NCI-H146 (cell line): ENCODE results near the gene ATP10B.
A peak's percentile ranks its signal among the peaks of the same experiment; 100 is the strongest.

ENCODE experiments used
- DNase-seq: peaks from one replicate; lab custom pipeline; 2025; lab: John Stamatoyannopoulos, UW

The ATP10B gene

DNA sequence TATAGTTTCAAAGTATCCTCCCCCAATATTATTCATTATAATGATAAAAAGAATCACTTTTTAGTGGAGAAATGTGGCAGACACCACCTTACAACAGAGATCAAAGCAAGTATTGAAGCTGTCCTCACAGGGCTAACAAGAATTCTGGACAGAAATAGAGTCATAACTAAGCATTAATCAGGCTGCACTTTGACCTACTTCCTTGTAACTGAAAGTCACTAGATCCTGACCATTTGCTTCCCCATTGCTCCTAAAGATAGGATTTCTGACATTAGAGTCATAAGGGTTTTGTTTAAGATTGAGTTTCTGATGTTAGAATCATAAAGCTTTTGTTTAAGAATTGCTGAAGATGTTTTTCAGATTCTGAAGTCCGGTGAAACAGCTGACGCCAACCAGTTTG is 159.7 kb downstream of the ATP10B start:
- DNase-seq = no peak

DNA sequence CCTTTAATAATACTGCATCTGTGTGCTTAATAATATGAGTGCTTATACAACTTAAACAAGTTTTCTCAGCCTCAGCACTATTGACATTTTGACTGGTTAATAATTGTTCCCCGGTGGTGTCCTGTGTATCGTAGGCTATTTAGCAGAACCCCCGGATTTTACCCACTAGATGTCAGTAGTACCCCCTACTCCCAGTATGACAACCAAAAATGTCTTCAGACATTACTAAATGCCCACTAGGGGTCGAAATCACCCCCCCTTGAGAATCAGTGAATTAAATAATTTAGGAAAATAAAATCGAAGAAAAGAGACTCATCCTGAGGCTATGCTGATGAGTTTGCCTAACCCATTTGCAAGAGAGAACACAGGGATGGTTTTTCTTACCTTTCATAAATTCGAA is 166.3 kb downstream of the ATP10B start:
- peak; percentile 12 for DNase-seq

DNA sequence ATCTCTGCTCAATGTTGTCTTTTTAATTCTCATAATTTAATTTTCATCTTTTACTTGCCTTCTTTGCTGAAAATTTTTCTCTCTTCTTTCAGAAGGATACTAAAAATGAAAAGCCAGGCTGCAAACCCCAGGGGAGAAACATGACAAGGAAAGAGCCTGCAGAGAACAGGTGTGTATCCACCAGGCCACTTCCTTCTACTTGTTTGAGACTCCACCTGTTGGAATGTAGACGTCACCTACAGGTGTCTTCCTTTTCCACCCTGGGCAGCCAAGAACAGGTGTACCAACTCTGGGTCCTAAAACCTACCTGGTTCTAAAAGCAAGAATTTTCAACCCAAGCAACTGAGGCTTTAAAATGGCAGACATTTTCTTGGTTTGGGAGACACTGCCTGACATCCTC is 166.8 kb downstream of the ATP10B start:
- peak; percentile 70 for DNase-seq

DNA sequence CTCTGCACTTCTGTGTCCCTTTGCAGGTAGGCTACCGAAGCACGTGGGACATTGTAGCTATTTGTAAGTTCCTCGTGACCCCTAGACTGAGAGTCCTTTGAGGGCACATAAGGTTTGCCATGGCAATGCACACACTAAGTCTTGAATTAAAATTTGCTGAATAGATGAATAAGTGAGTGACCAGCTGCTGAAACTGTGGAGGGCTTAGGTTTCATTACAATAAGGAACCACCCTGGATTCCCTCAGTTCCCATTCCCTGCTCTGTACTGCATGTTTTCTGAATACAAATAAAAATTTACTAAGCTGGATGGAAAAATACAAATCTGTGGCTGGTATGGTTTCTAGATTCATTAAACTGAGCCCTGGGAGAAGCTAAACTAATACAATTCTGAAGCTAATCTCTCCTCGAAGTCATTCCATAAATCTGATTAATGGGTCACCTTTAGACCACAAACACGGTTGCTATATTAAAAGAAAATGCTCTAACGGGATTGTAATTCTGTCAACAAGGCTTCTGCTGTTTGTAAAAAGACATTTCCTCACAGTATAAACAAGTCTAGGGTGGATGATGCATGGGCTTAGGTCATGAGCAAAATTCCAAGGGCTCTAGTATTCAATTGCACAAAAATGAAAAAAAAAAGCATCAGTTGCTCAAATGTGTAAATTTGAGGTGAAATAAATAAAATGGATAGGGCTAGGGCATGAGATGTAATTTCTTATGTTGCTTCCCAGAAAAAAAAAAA is 172.3 kb downstream of the ATP10B start:
- DNase-seq = no peak

DNA sequence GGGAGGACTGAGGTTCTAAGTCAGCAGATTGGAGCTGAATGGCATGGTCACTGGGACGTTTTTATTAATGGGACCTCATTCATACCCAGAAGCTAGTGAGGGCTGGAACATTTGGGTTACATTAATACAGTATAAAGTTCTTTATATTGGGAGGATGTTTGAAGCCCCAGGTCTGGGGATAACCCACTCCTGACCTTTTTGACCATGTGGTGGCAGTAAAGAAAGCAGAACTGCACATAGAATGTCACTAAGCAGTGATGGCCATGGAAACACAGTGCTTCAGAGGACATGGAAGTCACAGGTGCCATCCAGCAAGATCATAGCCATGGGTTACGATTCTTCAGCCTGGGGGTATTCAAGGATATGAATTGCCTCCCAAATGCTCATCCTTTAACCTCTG is 176.0 kb downstream of the ATP10B start:
- DNase-seq = peak; percentile 11

DNA sequence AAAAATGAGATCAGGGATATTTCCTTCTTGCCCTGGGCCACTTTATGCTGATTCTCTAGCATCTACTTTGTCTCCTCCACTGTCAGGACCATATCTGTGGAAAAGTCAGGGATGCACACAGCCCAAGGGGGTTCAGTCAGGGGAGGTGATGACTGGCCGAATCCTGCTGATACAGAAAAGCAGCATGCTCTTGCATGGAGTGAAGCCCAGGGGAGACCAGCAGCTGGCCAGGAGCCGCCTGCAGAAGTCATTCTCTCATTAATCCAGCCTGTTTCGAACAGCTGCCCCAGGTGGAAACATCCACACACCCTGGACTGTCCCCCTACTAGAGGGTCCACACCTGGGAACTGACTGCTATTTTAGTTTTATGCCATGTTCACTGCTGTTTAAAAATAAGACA is 177.1 kb downstream of the ATP10B start:
- peak; percentile 19 for DNase-seq

DNA sequence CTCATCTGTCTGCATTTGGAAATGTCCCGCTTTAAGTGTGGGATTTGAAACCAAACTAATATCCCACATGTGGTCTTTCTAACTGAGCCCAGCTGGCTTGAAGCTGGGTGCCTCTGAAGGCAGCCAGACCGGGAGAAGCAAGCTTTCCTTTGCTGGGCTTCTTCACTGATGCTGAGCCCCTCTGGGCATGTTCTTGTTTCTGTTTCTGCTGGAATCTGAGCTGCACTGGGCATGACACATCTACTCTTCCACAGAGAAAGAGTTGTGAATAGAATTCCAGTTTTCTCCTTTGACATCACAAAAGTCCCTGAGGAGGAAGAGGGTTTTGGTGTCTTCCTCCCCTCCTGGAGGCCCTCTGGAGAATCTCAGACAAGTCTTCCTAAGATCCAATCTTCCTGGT is 179.5 kb downstream of the ATP10B start:
- no peak for DNase-seq

DNA sequence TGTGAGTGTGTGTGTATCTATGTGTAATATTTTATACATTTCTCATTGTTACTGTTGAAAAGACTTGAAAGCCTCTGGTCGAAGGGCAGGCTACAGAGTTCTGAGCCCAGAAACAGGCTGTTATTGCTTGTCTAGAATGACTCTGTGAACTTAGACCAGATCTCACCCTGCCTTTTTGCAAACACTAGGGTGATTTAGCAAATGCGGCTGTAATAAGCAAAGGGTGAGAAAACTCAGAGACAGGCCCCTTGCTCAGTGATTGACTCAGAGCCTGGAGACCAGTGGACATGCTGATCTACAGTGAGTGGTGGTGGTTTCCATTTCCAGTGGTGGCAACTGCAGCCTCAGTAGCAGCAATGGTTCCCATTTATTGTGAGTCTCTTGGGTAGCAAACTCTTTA is 183.7 kb downstream of the ATP10B start:
- DNase-seq = no peak

DNA sequence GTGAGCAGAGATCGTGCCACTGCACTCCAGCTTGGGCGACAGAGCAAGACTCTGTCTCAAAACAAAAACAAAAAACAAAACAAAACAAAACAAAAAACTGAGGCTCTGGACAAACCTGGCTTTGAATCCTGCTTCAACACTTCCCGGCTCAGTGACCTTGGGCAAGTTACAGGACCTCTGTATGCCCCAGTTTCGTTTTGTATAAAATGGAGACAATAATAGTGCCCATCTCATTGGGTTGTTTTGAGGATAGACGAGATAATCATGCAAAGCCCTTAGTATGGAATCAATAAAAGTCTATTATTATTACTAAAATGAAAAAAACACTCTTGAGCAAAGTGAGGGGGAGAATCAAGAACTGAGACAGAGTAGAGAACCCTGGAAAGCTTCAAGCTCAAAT is 184.9 kb downstream of the ATP10B start:
- DNase-seq = no peak

DNA sequence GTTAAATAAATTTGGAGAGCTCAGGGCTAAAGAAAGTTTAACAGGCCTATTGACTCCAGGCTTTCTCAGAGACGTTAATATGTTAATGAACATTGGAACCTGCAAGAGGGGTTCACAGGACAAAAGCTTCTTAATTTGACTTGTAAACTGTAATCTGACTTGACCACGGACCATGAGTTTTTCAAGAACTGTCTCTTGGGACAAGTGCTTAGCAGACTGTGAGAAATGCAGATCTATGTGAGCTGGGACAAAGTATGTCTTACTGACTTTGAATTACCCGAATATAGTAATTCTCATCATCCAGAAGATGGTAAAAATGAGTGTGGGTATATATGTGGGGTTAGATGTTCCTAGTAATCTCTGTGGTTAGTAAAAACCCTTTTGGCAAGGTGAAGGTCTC is 186.6 kb downstream of the ATP10B start:
- no peak for DNase-seq

DNA sequence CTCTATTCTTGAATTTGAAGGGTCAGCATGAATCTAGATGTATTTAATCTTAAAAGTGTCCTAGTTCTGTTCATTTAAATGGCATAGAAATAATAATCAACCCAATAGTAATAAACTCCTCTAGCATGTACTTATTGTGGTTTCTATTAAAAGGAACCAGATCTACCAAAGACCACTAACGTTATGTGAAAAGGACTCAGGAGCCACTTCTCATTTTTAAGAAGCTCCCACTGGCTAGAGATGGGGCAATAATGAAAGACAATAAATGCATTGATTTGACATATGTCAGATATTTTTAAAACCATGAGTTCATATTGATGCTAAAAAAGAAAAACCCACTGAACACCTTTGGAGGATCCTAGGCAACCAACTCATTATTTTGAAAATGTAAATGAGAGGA is 191.9 kb downstream of the ATP10B start:
- DNase-seq = no peak

DNA sequence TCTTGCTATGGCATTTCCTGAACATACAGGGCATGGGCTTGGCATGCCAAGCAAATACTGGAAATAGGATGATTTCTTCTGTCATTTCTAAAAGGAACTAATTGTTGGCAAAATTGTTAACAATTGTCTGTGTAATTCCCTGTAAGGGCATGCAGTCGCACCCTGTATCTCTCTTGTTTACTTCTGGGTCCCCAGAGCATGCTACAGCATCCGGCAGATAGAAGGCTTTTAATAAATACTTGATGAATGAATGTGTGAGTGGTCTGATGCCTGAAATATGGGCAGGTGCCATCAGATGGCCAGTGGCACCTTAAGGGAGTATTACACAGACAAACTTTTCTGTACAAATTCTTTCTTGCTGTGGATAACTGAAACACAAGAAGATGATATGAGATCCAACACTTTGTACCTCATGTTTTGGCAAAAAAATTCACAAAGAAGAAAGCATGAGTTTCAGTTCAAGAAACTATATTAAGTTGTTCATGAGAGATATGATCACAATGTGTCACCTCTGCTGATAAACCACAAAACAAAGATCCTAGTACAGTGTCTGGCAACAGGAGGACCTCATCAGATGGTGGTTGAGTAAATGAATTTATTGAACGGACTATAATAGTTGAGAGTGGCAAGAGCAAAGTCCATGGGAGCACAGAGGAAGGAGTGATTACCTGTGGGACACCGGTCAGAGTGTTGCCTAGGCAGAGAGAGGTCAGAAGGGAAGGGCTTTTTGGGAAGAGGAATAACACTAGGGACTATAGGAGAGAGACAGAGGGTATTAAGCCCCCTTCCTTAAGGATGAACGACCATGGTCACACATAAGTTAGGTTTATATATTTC is 194.2 kb downstream of the ATP10B start:
- DNase-seq = no peak

DNA sequence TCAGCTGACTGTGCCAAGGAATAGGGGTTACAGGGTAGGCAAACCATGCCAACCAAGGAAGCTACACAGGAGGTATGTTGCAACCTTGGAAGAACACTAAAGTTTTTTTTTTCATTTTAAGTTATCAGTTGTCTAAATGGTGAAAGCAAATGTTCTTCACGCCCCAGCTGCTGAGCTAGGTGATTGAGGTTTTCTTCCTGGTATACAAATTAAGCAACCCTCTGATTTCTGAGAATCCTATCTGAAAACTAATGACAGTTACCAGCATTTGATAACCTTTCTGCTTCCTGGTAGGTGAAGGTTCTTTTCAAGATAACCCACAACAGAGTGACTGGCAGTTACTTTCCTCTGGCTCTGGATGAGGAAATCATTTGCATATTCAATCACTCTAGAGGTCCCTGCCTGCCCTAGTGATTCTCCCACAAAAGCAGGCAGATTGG is 194.9 kb downstream of the ATP10B start:
- no peak for DNase-seq

DNA sequence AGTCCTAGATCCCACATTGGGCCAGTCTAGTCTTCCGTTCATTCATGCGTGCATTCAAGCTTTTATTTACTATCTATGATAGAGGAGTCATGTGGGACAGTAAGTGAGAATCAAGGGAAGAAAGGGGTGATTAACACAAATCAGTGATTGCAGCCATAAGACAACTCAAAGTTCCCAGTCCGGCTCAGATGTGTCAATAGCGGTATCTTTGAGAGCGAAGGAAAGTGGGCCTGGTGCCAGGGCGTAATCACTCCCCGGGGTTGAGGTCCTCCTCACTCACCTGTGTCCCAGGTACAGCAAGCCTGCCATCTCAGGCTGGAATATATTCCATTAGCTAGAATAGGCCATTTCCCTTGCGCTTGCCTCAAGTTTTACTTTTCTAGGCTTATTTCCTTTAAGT is 196.3 kb downstream of the ATP10B start:
- peak; percentile 32 for DNase-seq

DNA sequence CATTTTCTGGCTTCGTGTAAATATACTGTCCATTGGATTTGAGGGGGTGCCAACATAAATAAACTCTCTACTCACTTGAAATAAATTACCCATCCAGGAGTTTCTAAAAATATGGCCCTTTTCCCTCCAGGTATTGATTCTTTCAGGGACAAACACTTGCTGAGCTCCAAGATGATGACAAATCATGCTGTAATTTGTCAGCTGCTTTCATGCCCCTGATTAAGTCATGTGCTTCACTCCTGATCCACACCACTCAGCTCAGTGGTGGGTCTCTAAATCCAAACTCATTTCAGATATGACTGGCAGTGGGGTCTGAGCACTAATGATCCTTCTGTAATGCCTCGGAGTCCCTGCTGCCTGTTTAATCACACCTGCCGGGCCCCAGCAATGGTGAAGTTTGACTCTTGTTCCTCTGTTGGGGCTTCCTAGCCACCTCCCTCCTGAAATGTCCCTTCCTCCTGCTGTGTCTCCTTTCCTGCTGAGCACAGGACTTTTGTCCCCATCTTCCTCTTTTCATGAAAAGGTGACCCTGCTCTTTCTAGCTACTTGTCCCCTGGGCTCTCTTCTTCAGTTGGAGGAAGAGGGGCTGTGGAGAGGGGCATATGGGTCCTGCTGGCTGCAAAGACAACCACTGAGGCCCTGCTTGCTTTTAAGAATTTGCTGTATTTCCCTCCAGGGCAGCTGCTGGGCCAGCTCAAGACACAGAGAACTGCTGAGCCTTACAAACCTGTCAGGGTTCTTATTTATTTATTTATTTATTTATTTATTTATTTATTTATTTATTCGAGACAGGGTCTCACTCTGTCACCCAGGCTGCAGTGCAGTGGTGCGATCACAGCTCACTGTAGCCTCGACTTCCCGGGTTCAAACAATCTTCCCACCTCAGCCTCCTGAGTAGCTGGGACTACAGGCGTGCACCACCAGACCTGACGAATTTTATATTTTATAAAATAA is 200.0 kb downstream of the ATP10B start:
- DNase-seq = peak; percentile 87

DNA sequence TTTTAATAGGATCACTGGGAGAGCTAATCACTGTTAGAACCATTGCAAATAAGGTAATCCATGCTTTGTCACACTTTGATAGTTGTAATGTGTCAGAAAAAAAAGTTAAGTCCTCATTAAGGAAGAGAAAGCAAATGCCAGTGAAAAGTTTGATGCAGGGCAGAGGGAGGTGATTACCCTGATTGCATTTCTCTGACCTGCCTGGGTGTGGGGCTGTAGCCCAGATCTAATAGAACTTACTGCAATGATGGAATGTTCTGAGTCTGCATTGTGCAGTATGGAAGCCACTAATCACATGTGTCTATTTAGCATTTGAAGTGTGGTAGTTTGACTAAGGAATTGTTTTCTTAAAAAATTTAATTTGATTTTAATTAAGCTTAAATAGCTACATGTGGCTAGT is 202.7 kb downstream of the ATP10B start:
- peak; percentile 20 for DNase-seq

DNA sequence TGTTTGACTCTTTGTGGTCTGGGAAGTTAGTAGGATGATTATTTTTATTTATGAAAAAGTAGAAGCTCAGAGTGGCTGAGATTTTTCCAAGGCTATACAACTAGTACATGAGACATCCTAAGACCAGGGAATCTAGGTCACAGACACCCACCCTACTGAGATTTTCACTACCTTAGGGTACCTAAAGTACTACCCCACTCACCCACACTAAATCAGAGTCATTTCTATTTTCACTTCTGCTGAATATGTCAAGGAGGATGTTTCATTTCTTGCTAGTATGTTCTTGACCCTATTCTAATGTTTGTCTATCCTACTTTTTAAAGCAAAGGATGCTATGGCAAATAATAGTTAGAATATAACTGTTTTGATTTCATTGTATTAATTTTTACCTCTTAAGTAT is 206.0 kb downstream of the ATP10B start:
- DNase-seq = no peak

DNA sequence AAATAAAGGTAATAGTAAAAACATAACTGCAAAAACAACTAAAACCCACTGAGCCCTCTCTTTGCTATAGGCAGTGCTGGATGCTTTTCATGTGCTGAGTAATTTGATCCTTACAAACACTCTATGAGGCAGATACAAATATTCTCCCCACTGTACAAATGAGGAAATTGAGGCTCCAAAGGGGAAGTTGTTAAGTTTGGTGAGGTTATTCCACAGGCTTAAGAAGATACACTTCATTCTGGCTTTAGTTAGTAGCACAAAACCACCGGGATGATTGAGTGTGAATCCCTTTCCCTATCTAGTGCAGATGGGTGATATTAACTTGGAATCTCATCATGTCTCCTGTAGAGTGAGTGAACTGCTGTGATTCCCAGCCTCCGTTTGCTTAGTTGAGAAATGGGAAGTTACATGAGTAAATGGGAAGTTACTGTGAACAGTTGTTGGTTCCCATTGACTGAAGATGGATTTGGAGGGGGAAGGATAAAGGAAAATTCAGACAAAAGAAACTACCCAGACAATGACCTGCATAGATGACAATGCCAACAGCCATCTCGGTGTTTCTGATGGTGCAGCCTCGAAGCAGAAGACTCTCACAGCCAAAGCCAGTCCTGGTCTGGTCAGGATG is 208.3 kb downstream of the ATP10B start:
- no peak for DNase-seq

DNA sequence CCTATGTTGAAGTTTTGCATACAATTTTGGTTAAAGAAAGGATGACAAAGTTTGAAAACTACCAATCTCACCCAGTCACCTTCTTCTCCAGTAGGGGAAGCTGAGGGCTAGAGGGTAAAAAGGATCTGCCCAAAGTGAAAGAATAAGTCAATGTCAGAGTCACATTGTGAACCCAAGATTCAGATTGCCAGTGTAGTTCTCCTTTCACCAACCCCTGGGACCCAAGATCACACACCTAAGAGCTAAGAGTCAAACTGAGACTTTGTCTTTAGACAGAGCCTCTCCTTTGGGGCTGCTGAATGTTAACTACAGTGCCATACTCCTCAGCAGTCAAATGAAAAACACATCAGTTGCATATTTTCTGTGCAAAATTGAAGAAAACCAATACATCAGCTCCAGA is 210.6 kb downstream of the ATP10B start:
- no peak for DNase-seq

DNA sequence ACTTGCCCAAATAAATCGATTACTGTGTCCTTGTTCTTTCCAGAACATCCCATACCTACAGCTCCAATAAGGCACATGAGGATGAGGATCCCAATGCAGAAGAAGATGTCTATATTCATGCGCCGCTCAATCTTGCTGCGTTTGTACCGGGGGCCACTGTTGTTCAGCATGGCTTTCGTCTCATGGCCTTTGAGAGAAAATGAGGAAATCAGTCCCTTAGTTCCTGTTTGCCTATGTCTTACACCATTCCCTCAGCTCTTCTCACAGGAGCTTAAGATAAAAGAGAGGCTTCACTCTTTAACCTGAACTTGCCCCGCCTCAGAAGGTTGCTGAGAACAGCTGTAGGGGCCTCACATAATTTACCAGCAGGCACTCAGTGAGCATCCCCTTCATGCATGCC is 211.6 kb downstream of the ATP10B start:
- no peak for DNase-seq

DNA sequence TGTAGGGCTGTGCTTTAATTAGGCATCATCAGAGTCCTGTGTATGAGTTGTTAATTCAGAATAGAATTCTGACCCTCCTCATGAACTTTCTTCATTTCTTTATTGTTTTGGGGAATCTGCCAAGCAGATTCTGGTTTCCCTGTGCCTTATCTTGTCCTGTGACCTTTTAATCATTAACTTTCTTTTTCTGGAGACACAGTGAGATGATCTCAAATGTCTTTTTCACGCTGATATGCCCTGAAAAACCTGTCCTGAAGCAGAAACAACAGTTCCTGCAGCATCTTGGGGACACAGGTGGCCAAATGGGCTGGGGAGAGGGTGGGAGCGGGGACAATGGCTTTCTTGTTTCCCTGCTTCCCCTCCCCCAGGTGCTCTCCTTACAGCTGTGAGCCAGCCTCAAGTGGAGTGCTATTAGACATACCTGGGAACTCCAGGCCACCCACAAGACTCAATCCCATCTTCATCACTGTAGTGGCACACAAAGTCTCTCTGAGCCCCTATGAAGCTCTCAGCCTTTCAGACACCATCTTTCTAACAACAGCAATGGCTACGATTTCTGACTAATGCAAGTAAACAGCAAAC is 213.8 kb downstream of the ATP10B start:
- no peak for DNase-seq
